Measurements from ENCODE around the gene MBP. TPM values are rescaled to one million over a fixed set of nuclear protein-coding genes. Genes with fewer than 3 reads are reported as not detected.
A peak's percentile ranks its signal among the peaks of the same experiment; 100 is the strongest.

The MBP gene
- total and polyA plus RNA-seq, 2 donors from 2014 or later, result 15.1 to 61.2 TPM

GRCh38 chr18:77052983-77053309, 79.6 kb downstream of the MBP start:
- no peak for DNase-seq
- no peak for TF ChIP-seq CTCF (IDR thresholded peaks at IDR 0.05; ENCODE audit: borderline replicate concordance, extremely low read depth, insufficient read depth)
- Histone ChIP-seq H3K27me3 (ENCODE audit: control insufficient read depth, insufficient read depth, low read length) (no peaks in the 10 kb centered on the region), H3K36me3 (ENCODE audit: control insufficient read depth in 2 of 3, insufficient read depth in 3 of 3, low read length in 3 of 3) (no peaks in the 10 kb centered on the region), H3K9ac (ENCODE audit: low read length in 3 of 3) (no peak overlapping the region), H3K4me3 (ENCODE audit: low read length in 3 of 3) (no peak overlapping the region), H3K27ac (ENCODE audit: low read depth in 2 of 2, low read length in 2 of 2) (peak overlapping the region; percentile 13 to 41), H3K4me1 (ENCODE audit: control insufficient read depth in 2 of 3, insufficient read depth in 2 of 3, low read depth in 1 of 3, low read length in 3 of 3) (peaks cover 9 to 41% (median 39%) of the 10 kb centered on the region in 3 donors), H3K9me3 (ENCODE audit: control insufficient read depth in 2 of 3, insufficient read depth in 1 of 3, low read length in 3 of 3) (no peaks in the 10 kb centered on the region)
- intact Hi-C loops (cut with DNase I), result no loop called here
- FAIRE-seq, result no peak

DNA sequence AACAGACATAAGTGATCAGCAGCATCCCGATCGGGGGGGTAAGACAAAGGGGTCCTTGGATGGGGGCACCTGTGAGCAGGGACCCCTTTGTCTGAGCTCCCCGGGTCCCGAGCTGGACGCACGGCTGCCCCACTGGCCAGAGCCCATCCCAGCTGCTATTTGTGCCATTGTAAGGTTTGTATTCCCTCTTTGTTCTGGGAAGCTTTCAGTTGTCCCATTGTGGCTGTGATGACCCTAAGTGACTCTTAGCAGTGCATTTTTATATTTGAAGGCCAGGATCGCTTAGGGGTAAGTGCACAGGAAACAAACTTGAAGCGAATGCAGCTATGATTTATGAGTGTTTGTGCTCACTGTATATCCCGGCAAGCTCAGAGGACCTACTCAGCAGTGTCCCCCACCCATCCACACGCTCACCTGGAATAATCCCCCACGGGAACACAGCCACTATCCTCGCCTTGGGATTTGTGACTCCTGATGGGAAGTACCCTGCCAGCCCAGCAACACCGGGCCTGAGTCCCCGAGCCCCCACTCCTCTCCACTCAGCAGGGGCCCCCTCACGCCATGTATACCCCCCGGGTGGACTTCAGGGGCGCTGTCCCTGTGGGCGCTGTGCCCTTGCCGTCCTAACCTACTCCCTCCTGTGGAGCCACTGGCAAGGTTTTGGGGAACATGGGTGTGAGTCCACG, 80.1 kb downstream of the MBP start:
- Histone ChIP-seq H3K4me3 (ENCODE audit: low read length in 3 of 3) (no peak overlapping the region), H3K27me3 (ENCODE audit: control insufficient read depth, insufficient read depth, low read length) (no peaks in the 10 kb centered on the region), H3K27ac (ENCODE audit: low read depth in 2 of 2, low read length in 2 of 2) (peak overlapping the region; percentile 13 to 41), H3K9ac (ENCODE audit: low read length in 3 of 3) (peak overlapping the region in 1 of 3 donors; percentile 8), H3K9me3 (ENCODE audit: control insufficient read depth in 2 of 3, insufficient read depth in 1 of 3, low read length in 3 of 3) (no peaks in the 10 kb centered on the region), H3K4me1 (ENCODE audit: control insufficient read depth in 2 of 3, insufficient read depth in 2 of 3, low read depth in 1 of 3, low read length in 3 of 3) (peaks cover 9 to 41% (median 39%) of the 10 kb centered on the region in 3 donors), H3K36me3 (ENCODE audit: control insufficient read depth in 2 of 3, insufficient read depth in 3 of 3, low read length in 3 of 3) (no peaks in the 10 kb centered on the region)
- DNase-seq, result no peak
- no peak for TF ChIP-seq CTCF (IDR thresholded peaks at IDR 0.05; ENCODE audit: borderline replicate concordance, extremely low read depth, insufficient read depth)
- no peak for FAIRE-seq
- intact Hi-C loops (cut with DNase I), result no loop called here

DNA sequence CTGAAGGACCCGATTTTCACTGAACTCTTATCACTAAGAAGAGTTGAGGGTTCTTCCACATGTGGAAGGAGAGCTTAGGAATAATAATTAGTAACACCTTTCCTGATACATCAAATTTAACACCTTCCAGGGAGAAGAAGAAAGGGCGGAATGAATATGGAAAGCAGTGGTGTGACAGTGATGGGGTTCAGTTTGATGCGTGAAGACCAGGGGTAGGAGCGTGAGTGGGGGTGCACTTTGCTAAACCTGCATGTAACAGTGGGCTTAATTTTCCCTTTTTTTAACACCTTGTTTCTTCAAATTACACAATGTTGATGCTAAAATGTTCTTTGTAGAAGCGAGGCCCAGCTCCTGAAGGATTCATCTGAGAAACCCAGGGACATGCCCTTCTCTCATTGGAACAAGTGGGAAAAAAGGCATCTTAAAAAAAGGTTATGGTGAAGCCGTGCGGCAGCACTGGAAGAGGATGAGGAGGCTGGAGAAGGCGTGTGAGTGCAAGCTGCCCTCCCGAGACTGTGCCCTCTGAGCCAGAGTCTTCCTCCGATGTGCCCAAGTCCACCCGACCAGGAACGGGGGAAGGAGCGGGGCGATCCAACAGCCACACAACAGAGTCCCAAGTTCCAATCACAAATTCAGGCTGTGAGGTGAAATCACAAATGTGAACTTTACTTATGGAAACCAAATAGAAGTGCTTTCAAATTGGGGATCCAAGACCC, 80.8 kb downstream of the MBP start:
- Histone ChIP-seq H3K9ac (ENCODE audit: low read length in 3 of 3) (no peak overlapping the region), H3K36me3 (ENCODE audit: control insufficient read depth in 2 of 3, insufficient read depth in 3 of 3, low read length in 3 of 3) (no peaks in the 10 kb centered on the region), H3K4me1 (ENCODE audit: control insufficient read depth in 2 of 3, insufficient read depth in 2 of 3, low read depth in 1 of 3, low read length in 3 of 3) (peaks cover 9 to 37% (median 32%) of the 10 kb centered on the region in 3 donors), H3K27me3 (ENCODE audit: control insufficient read depth, insufficient read depth, low read length) (no peaks in the 10 kb centered on the region), H3K9me3 (ENCODE audit: control insufficient read depth in 2 of 3, insufficient read depth in 1 of 3, low read length in 3 of 3) (no peaks in the 10 kb centered on the region), H3K27ac (ENCODE audit: low read depth in 2 of 2, low read length in 2 of 2) (no peak overlapping the region), H3K4me3 (ENCODE audit: low read length in 3 of 3) (no peak overlapping the region)
- intact Hi-C loops (cut with DNase I), result no loop called here
- DNase-seq, result no peak
- FAIRE-seq, result no peak
- no peak for TF ChIP-seq CTCF (IDR thresholded peaks at IDR 0.05; ENCODE audit: borderline replicate concordance, extremely low read depth, insufficient read depth)
